HG02840 (cell line): ENCODE data around the gene PDE4C.

Experiments
- ATAC-seq: cut with Tn5 transposase; IDR thresholded peaks from one replicate; pipeline ENCODE4 v1.9.1; 2021; ENCODE audit warnings: mild to moderate bottlenecking, moderate library complexity, moderate number of reproducible peaks; ENCODE audit not compliant: unreplicated experiment, low FRiP score

PDE4C gene

GRCh38 chr19:18254546-18255503, 28.6 kb upstream of the PDE4C start:
- no peak for ATAC-seq

DNA sequence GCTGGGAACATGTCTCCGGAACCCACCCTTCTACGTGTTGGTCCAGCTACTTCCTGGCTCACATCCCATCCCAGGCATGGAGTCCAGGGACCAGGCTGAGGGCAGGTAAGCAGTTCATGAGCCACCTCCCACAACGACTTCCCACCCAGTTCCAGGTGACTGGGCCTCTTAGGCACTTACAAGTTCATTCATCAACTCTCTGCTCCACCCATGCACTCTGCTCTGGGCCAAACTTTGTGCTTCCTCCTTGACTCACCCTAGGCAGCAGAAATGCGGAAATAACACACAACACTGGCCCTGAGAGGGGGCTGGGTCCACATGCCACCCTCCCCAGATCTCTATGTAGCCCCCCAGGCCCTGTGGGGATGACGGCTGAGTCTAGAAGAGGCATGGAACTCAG, 27.5 kb upstream of the PDE4C start:
- ATAC-seq, result no peak

DNA sequence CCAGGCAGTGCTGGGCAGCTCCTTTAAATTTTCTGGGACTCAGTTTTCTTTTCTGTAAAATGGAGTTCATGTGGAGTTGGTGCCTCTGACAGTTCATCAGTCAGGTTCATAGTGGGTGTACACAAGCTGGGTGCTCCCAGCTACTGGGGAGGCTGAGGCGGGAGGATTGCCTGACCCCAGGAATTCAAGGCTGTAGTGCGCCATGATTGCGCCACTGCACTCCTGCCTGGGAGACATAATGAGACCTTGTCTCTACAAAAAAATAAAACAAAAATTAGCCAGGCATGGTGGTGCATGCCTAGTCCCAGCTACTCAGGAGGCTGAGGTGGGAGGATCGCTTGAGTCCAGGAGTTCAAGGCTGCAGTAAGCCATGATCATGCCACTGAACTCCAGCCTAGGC, 26.9 kb upstream of the PDE4C start:
- no peak for ATAC-seq

- ATAC-seq, result no peak
Measured at GRCh38 chr19:18252370-18252717, 26.1 kb upstream of the PDE4C start.

- ATAC-seq, result no peak
Measured at GRCh38 chr19:18251587-18252369, 25.5 kb upstream of the PDE4C start.

DNA sequence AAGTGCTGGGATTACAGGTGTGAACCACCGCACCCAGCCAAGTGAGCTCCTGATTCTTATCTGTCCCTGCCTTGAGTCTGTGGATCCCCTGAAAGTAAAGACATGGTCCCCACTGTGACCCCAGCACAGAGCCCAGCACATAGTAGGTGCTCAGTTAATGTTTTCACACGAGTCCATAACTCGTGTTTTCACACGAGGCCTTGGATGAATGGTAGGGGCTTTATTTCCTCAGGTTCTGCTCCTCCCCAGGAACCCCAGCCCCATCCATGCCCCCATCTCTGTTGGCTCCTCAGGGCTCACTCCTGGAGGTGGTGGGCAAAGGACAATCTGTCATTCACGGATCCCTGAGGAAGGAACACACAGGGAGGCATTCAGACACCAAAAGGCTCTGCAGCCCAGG, 23.6 kb upstream of the PDE4C start:
- no peak for ATAC-seq

DNA sequence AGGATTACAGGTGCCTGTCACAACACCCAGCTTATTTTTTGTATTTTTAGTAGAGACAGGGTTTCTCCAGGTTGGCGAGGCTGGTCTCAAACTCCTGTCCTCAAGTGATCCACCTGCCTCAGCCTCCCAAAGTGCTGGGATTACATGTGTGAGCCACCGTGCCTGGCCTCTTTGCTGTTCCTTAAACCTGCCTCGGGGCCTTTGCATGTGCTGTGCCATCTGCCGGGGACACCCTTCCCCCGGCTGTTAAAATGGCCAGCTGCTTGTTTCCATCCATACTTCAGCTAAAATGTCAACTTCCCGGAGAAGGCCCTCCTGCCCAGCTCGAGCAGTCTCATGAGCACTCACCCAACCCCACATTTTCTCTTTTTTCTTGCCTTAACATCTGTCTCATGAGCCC, 19.1 kb upstream of the PDE4C start:
- ATAC-seq, result no peak

DNA sequence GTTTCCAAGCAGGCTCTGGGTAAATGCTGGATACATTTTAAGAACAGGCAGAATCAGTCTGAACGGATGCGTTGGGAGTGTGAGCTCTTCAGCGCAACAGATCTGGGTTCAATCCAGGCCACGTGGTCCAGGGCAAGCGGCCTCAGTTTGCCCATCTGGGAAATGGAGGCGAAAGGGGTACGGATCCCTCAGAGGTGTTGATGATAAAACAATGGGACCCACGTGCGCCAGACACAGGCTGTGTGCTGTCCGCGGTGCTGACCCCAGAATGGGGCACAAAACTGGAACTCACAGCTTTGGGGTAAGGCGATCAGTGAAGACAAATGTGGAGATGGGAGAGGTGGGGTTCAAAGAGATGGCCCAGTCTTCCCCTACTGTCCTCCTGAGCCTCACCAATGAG, 13.1 kb upstream of the PDE4C start:
- ATAC-seq, result no peak

- no peak for ATAC-seq
Measured at GRCh38 chr19:18234194-18234593, 8.0 kb upstream of the PDE4C start.

DNA sequence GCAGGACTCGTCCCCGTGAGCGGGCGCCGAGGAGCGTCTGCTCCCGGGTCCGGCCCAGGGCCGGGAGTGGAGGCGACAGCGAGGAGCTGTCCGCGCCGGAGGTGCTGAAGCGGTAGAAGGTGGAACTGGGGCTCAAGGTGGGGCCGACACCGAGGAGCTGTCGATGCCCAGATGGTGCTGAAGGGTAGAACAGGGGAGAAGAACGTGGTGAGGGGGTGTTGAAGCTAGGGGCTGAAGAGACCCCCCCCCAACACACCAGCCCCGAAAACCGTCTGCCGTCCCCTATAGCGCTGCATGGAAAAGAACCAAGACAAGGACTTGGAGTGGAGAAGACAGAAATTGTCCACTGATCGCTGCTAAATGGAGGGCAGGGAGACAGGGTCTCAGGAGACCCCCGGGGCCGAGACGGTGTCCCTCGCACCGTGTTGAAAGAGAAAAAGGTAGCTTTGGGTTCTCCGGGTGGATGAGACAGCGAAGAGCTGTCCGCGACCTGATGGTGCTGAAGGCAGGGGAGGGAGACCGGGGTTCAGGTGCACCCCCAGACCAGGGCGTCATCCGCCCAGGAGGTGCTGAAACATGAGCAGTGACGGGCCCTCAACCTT, 7.1 kb upstream of the PDE4C start:
- no peak for ATAC-seq

- ATAC-seq, result no peak
Measured at GRCh38 chr19:18232540-18233223, 6.4 kb upstream of the PDE4C start.

DNA sequence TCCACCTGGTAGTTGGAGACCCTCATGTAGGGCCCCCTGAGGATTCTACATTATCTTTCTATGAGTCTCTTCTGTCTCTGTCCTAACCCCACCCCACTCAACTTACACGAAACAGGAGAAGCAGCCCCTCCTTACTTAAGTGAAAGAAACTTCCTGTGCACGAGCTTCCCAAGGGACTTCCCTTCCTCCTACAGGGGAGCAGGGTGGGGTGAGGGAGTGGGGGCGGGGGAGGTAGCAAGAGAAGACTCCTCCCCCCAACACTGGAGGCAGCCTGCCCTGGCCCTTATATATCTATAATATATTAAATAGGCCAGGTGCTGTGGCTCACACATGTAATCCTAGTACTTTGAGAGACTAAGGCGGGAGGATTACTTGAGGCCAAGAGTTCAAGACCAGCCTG, 5.5 kb upstream of the PDE4C start:
- ATAC-seq, result no peak

GRCh38 chr19:18230941-18231734, 4.9 kb upstream of the PDE4C start:
- ATAC-seq, result no peak

- no peak for ATAC-seq
Measured at GRCh38 chr19:18229915-18230314, 3.7 kb upstream of the PDE4C start.

GRCh38 chr19:18229474-18229873, 3.2 kb upstream of the PDE4C start:
- ATAC-seq, result no peak

DNA sequence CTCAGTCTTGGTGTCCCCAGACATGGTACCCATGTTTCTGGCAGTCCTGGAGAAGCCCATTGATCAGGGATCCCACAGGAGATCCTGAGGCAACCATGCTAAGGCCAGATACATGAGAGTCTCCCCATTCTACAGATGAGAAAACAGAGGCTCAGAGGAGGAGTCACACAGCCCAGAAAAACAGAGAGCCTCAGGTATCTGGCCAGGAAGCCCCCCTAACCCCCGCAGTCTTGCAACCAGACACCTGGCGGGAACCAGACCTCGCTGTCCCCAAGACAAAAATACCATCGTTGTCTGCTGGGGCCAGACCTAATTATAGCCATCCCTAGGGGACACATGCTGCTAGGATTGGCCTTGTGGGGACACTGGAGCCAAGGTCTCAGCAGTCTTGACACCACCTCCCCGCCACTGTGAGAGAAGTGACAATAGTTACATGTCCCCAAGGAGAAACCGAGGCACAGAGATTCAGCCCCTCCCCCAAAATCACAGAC, 1.6 kb upstream of the PDE4C start:
- no peak for ATAC-seq

DNA sequence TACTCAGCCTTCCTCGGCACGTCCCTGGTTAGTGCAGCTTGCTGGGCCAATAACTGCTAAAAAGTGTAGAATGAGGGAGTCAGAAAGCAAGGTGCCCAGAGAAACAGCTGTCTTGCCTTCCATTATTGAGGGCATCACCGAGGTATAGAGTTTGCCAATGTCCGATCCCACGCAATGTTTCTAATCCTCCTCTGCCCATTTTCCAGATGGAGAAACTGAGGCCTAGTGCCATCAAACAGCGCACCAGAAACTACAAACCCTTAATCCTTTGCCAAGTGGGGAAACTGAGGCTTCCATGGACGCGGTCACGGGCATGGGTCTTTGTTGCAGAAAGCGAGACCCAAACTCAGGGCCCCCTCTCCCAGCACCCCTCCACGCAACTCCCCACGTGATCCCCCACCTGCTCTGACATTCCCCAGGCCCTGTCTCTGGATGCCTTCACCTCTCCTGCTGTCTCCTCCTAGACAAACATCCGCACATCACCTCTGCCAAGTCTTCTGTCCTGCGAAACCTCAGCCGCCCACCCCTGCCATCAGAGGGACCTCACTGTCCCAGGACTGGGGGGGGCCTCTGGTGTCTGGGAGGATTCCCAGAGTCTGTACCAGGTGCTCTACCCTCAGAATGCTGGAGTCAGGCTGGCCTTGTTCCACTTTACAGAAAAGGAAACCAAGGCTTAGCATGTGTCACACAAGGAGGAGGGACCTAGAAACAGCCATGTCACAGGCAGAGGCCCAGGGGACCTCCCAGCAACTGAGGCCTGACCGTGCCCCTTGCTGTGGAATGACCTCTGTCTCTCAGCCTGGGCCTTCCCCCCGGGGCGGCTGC, 930 bp upstream of the PDE4C start:
- no peak for ATAC-seq

DNA sequence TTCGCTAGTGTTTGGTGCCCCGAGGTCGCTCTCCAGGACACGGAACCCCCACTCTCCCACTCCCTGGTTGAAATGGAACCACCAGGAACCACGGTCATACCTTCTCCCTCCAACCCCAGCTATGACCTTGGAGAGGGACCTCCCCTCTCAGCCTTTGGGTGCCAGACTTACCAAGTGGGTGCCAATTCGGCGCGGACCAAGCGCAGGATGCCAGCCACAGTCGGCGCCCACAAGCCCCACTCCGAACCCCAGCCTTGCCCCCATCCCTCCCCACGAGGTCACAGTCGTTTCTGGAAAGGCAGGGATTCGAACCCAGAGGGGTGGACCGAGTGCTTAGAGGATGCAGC, 910 bp downstream of the PDE4C start:
- no peak for ATAC-seq
